ENCODE results near the gene FBXO36.
"Not testable (repeated sequence)": the region's sequence is repeated elsewhere in the genome, so short reads cannot be mapped to it uniquely, and the experiment has no call there.

The FBXO36 gene

DNA sequence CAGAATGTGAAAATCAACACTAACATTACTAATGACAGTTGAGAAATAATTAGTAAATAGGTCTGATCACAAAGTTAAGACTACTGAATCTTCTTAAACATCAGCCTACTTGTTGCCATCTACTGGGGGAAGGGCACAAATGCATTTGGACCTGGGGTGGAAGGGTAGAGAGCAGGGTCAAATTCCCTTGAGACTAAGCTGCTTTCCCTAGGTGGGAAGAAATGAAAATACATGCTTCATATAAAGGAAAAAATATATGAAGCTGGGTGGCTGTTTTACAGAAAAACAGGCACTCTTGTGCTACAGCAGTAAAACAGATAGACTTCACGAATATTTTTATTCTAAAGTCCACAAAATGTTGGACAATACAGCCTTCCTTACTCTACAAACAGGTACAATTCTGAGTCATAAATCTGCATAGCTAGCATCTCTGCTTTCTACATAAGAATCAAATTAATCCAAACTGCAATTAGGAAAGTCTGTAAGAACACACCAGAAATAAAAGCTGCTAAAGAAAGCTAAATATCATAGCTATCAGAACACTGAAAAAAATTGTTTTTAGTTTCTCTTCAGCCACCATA is 11.4 kb upstream of the FBXO36 start:
- peak; percentile 58 for DNase-seq (ENCODE audit: low spot score)

DNA sequence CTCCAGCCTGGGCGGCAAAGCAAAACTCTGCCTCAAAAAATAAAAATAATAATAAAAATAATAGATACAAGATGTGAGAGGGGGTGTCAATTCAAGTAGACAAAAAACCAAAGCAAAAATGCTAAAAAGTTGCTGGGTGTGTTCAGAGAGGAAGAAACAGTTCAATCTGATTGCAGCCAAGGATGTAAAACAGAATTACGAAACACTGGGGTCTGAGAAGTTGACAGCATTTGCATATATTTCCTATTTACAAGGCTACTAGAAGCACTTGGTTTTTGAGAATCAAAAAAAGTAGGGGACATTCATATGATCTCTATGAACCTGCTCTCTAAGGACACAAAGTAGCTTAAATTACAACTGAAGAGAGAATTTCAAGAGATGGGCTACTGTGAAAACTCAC is 8.1 kb upstream of the FBXO36 start:
- DNase-seq (ENCODE audit: low spot score), result no peak

DNA sequence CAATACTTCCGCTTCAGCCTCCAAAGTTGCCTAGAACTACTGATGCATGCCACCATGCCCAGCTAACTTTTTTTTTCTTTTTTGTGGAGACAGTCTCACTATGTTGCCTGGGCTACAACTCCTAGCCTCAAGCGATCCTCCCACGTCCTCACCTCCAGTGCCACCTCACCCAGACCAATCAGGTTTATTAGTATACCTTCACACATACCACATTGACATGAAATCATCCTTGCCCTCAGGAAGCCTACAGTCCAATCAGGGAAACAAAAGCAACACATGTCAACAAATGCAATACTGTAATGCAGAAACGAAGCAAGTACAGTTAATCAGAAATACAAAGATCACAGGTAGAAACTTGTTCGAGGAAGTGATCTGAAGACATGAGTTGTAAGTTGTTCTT is 4.5 kb upstream of the FBXO36 start:
- no peak for DNase-seq (ENCODE audit: low spot score)

DNA sequence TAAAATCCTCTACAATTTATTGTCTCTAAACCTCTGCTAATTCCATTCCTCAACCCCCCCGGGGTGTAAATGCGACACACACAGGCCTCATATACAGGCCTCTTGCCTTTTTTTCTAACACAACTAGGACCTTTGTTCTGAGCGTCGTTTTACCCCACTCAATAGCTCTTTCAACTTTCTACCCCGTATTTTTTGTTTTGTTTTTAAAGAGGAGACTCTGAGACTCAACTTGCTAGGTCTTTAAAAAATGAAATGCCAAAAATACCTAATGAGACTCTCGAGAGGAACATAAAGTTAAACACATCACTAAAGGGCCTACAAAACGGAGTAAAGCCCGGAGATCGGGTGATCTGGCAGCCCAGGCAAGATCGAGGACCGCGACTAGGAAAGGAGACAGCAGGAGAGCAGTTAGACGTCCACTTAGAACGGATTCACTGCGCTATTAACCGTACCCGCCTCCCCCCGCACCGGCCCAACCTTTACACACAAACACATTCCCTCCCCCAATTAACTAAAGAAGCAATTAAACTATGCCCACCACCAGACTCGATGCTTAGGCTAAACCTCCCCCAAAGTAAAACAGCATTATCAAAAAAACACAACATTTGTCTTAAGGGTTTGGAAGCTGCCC is 2.2 kb upstream of the FBXO36 start:
- peak; percentile 76 for DNase-seq (ENCODE audit: low spot score)

DNA sequence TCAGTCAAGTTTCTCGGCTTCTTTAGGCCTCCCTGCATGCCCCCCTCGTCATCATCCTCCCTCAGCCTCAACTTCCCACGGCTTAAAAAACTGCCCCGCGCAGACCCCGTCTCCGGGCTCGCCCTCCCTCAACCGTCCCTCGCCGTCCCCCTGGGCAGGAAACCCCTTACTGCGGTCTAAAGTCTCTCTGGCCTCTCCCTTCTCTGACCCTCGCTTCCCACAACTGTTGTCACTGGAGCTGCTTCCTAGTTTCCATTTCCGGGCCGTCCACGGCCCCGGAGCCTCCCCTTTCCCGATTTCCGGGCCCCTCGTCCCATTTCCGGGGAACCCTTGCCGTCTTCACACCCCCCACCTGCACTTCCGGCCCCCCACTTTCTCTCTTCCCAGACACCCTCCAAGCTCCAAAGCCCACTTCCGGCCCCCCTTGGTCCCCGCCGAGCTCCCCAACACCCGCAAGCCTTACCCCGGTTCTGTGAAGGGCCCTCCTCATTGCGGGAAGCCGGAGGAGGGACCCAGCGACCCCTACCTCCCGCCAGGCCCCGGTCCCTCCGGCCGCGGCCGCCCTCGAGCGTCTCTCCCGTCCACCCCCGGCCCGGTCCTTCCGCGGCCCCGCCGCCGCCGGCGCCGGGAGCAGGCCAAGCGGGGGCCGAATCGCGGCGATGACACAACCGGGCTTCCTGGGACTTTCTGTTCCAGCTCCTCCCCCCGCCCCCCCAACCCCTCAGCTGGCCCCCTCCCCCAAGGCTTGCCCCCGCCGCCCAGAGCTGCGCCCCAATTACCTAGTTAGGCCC is 1.0 kb upstream of the FBXO36 start:
- peak; percentile 75 for DNase-seq (ENCODE audit: low spot score)

DNA sequence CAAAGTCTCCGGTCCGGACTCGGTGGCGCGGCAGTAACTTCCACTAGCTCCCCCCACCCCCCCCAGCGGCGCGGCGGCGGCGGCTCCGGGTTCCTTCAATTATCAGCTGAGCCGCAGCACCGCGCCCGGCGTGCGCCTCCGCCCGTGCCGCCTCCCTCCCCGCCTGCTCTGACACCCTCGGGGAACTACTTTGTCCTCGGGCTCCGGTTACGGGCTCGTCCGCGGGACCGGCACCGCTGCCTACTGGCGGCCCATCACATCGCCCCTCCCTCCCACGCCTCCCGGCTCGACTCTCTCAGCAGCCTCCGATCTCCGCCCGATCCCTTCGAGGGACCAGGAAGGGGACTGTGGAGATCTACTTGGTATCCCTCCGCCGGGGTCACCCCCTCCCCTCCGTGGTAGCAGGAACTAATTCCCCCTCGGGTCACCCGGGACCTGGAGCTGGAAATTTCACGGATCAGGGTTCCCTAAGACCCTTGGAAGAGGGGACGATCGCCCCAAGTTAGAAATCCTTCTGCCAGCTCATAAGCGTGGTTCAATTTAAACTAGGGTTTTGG is 333 bp upstream of the FBXO36 start, which contains the start of gene TRIP12:
TRIP12 (minus strand) TSS at position 118 of the 557 bp plus-strand sequence. CDS start 41,930 bp downstream, outside the sequence.
- peak; percentile 90 for DNase-seq (ENCODE audit: low spot score)

DNA sequence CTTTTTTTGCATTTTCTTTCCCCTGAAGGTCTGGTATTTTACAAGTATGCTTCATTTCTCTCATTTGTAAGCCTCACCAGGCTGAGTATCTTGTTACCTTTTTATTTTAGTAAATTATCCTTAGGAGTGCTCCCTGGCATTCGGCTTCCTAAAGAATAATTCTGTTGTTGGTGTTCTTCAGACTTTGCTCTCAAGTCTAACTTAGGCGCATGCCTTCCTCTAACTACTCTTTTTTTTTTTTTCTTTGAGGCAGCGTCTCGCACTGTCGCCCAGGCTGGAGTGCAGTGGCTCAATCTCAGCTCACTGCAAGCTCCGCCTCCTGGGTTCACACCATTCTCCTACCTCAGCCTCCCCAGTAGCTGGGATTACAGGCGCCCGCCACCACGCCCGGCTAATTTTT is 2.2 kb downstream of the FBXO36 start:
- DNase-seq (ENCODE audit: low spot score), result not testable (repeated sequence)

DNA sequence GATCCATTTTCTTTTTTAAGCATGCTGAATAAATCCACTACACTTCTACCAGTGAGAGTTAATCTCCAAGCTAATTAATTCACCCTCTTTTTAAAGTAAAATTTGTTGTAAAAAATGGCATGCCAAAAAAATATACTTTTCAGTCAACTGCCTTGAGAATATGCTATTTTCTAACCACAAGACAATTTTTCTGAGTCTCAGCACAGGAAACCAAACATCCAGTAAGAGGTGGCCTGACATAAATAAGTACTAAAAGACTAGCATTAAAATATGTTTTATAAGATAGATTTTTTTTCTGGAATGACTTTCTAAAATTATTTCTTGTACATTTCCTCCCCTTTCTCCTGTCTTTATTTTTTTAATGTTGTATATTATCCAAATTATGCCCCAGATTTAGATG is 2.9 kb downstream of the FBXO36 start:
- no peak for DNase-seq (ENCODE audit: low spot score)

DNA sequence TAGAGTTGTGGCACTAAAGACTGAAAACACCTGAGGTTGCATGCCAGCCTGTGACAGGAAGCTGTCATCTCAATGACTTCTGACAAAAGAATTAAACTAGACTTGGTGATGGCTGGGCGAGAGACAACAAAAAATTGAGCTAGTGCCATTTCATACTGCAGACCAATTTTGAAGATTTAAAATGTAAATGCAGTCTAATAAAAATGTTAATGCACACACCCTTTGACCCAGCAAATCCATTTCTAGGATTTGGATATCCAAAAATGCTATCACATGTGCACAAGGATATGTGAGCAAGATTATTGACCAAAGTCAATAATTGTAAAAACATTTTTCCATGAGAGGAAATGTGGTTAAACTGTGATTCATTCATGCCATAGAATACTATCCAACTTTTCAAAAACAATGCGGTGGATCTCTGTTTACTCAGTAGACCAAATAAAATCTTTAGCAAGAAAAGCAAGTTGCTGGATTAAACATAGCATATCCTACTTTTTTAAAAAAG is 5.6 kb downstream of the FBXO36 start:
- no peak for DNase-seq (ENCODE audit: low spot score)

DNA sequence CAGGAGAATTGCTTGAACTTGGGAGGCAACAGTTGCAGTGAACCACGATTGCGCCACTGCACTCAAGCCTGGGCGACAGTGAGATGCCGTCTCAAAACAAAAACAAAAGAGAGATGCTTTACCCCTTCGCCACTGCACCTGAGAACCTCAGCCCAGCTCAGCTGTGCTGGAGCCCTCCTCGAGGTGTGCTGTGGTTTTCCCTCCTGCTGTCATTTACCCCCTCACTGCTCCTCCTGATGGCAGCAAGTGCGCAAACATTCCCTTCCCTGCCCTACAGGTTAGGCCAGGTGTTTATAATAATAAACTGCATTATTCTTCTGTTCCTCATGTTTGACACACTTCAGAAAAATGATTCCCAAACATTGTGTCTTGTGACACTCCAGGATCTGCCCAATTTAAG is 8.4 kb downstream of the FBXO36 start:
- no peak for DNase-seq (ENCODE audit: low spot score)

DNA sequence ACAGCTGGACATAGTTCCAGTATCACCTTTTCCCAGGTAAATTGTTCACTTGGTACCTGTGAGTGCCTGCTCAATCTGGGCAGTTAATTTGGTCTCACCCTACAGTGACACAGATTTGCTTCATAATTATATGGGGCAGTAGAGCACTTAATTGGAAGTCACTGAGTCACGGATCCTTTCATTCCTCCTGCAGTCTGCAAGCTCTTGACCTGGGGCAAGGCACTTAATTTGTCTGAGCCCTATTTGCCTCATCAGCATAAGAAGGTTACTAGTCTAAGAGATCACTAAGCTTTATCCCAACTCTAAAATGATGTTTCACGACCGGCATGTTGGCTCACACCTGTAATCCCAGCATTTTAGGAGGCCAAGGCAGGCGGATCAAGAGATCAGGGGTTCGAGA is 8.9 kb downstream of the FBXO36 start:
- DNase-seq (ENCODE audit: low spot score), result no peak

DNA sequence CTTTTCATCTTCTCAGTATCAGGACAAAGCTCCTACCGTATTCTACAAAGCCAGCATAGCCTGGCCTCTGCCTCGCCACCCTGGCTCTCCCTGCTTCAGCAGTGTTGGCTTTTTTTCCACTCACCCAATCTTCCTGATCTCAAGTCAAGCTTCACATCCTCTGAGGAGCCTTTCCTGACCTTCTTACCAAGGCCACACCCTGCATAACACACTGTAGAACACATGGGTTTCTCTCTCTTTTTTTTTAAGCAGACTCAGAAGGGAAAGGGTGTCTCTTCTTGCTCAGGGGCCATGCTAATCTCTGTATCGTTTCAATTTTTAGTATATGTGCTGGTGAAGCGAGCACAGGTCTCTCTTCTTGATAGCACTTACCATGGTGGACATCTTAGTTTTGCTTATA is 15.2 kb downstream of the FBXO36 start:
- DNase-seq (ENCODE audit: low spot score), result no peak

DNA sequence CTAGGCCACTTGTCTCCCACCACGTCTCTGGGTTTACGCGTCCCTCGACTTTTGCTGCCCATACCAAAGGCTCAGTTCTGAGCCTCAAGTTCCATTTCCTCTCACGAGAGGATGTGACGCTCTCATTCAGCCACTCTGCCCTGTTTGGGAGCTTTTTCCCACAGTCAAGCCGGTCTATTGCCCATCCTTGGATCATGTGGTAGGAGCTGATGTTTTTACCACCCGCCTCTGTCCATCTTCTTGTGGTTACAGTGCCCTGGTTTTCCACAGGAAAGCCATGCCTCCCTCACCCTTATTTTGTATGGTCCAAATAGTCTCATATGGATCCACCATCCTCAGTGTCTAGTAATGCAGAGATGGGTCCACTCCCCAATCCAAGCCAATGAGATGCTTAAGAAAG is 20.4 kb downstream of the FBXO36 start:
- no peak for DNase-seq (ENCODE audit: low spot score)

DNA sequence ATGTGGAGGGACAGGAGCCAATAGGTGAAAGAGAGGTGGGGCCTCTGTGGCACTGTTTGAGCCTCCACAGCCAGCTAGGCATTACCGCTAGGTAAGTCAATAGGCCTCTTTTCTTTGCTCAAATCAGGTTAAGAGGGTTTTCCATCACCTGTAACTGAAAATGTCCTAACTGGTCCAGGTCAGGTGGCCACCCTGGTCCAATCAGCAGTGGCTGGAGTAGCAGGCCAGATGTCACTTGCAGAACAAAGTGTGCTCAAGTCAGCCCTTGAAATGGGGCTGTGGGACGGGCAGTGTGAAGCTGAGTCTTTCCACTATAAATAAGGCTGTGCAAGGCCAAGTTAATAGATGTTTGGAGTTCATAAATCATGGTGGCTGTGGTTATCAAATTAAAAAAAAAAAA is 20.9 kb downstream of the FBXO36 start:
- DNase-seq (ENCODE audit: low spot score), result no peak

DNA sequence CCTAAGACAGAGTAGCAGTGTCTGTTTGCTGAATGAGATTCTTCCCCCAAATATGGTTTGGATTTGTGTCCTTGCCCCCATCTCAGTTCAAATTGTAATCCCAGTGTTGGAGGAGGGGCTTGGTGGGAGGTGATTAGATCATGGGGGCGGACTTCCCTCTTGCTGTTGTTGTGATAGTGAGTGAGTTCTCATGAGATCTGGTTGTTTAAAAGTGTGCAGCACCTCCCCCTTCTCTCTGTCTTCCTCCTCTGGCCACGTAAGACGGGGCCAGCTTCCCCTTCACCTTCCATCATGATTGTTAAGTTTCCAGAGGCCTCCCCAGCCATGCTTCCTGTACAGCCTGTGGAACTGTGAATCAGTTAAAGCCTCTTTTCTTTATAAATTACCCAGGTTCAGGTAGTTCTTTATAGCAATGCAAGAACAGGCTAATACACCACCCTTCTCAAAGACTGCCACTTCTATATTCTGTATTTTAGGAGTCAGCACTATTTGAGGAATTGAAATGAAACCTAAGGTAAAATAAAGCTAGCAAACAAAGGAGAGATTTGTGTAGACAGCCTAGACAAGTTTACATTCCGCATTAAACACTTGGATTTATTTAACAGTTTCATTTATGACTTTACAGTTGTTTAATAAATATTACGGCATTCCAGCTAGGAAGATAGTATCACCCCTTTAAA is 21.6 kb downstream of the FBXO36 start:
- no peak for DNase-seq (ENCODE audit: low spot score)

DNA sequence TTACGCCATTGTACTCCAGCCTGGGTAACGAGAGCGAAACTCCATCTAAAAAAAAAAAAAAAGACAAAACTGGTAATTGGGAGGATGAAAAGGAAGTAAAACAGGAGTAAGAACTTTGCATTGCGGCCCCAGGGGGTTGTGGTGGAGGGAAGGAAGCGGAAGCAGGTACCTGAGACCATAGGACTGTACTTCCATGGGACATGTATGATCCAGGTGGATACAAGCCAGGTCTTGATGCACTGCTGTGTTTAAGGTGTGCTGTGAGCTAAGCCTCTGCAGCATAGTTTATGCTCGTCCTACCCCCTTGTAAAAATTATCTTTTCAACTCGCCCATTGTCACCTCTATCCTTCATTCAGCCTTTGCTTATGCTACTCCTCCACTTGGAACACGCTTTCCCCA is 23.7 kb downstream of the FBXO36 start:
- DNase-seq (ENCODE audit: low spot score), result no peak

DNA sequence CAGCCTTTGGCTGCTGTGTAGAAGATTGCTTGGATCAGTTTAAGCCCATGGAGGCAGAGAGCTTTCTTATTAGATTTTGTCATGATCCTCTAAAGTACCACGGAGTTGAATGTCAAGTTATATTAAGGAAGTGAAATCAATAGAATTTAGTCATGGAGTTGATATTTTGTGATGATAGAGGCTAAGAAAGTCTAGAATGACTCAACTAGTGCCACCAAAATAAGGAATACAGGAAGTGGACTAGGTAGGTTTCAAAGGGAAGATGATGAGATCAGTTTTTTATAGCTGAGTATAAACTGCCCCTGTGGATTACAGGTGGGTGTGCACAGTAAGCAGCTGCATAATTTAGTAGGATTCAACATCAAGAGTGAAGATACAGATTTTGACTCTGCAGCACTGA is 25.2 kb downstream of the FBXO36 start:
- DNase-seq (ENCODE audit: low spot score), result no peak

DNA sequence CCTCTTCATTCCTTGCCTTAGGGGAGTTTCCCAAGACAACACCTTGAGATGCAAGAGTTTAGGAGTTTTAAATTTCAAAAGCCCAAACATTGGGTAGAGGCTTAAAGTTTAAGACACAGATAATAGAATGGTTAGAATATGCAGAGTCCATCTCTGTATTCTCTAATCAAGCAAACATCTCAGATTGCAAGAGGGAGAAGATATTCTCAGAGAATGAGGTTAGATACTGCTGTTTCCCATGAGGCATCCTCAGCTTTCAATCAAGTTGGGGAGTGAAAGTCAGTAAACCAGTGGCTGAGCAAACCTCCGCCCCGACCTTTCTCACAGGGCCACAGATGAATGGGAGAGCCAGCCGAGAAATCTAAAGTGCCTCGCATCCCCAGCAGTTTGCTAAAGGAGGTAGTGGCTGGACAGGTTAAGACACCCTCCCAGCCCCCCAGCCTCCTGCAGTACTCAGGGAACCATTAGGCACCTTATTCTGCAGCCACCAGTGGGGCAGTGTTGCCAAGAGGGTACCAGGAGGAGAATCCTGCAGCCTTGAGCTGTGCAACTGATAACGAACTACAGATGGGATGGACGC is 30.0 kb downstream of the FBXO36 start:
- no peak for DNase-seq (ENCODE audit: low spot score)

DNA sequence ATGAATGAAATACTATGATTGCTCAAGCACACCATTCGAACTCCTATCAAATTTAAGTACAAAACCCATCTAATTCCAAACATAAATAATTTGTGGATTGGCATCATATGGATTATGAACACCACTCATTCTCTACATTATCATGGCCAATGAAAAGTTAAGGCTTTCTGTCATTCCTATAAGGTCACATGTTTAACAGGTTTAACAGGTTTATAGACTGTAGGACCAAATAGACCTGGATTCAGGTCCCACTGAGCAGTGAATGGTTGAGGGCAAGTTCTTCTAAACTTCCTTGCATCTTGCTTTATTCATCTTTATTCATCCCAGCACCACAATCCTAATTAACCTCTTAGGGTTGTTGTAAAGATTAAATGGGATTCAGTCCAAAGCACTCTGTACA is 33.4 kb downstream of the FBXO36 start:
- DNase-seq (ENCODE audit: low spot score), result no peak

DNA sequence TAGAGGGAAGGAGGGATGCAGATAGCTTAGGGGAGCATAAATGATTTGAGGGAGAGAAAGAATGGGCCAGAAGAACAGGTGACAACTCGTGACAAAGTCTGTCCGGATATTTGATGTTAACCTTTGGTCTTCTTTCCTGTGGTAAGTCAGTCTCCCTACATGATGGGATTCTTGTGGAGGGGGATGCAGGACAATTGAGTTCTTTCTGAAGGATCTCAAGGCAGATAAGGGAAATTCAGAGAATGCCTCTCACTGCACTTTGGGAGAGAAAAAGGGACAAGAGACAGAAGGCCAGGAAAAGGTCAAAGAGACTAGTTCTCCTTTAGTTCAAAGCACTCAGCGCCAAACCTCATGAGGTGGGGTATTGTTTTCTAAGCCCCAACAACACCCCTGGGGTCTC is 34.2 kb downstream of the FBXO36 start:
- no peak for DNase-seq (ENCODE audit: low spot score)

DNA sequence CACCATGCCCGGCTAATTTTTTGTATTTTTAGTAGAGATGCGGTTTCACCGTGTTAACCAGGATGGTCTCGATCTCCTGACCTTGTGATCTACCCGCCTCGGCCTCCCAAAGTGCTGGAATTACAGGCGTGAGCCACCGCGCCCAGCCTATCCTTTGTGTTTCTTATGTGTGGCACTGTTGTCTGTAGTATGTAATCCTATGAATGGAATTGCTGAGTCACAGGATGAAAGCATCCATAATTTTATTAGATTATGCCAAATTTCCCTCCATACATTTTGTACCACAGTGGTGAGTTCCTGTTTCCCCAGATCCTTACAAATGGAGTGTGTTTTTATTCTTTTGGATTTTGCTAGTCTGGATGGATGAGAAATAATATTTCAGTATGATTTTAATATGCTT is 41.3 kb downstream of the FBXO36 start:
- not testable (repeated sequence) for DNase-seq (ENCODE audit: low spot score)

DNA sequence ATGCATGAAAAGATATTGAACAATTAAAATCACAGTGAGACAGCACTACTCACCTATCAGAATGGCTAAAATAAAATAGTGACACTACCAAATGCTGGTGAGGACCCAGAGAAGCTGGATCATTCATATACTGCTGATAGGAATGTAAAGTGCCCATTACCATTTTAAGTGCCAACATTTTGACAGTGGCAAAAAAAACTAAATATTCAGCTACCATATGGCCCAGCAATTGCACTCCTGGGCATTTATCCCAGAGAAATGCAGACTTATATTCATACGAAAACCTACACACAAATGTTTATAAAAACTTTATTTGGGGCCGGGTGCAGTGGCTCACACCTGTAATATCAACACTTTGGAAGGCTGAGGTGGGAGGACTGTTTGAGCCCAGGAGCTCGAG is 47.6 kb downstream of the FBXO36 start:
- DNase-seq (ENCODE audit: low spot score), result no peak
